A549 treated with RU486 at 1 μM for 4 hours (cell line): Measurements from ENCODE around the gene OR8D1. TPM values are rescaled to one million over a fixed set of nuclear protein-coding genes. Genes with fewer than 3 reads are reported as not detected.

Source experiments
- total RNA-seq: library from RNA; stranded (reverse); fragments of 200-300 nt; extraction: Qiagen RNA extraction; gene quantifications from 5 replicates; pipeline ENCODE4 v1.2.3, GENCODE V29; 2022; ENCODE audit warnings: low read depth

The OR8D1 gene
- total RNA-seq = not detected in 5 replicates

DNA sequence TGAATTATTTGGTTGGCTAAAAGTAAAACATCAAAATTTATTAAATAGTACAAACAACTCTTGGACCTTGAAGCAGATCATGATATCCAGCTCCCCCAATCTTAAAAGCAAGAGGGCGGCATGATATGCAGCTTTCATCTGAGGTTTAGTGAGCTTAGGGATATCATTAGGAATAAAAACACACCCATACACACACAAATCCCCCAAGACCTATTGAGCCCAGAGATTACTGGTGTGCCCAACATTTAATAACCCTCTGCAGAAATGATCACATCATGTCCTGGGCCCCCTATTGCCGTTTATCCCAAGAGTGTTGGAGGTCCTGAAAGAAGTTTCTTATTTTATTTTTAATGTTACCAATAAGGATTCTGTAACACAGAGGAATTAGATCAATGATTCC is at the start of gene OR8D1:
TSS of gene OR8D1 (minus strand) at position 101 of the 400 bp plus-strand sequence. CDS start 3,183 bp downstream, outside the sequence.

GRCh38 chr11:124320097-124320496 is 6.3 kb upstream of the OR8D1 start, which contains the start of gene OR8D2:
Gene OR8D2, minus strand, starts transcription at chr11:124320197. Its CDS starts 0 bp downstream, at chr11:124320197.

GRCh38 chr11:124256076-124256475 is 57.7 kb downstream of the OR8D1 start, which contains the start of gene OR8G5:
Gene OR8G5, plus strand, starts transcription at chr11:124256376. Its CDS starts 8,556 bp downstream, at chr11:124264932.

Other genes with a start within 250 kb of the OR8D1 start
- 0.15 to 0.44 TPM (median 0.23 TPM) in 5 replicates for gene VWA5A, start 198.5 kb downstream of the OR8D1 start, total RNA-seq
- not detected in 5 replicates for gene OR10D3, start 130.6 kb downstream of the OR8D1 start, total RNA-seq
- gene OR8G1, start 72.9 kb downstream of the OR8D1 start, total RNA-seq = not detected in 5 replicates
- not detected in 5 replicates for gene OR8G5, start 57.6 kb downstream of the OR8D1 start, total RNA-seq
- gene OR8D2, start 6.2 kb upstream of the OR8D1 start, total RNA-seq = not detected in 5 replicates
- not detected in 5 replicates for gene OR8B2, start 70.5 kb upstream of the OR8D1 start, total RNA-seq
- gene OR8B3, start 85.1 kb upstream of the OR8D1 start, total RNA-seq = not detected in 5 replicates
- gene OR8B4, start 110.9 kb upstream of the OR8D1 start, total RNA-seq = not detected in 5 replicates
- not detected in 5 replicates for gene OR8B8, start 131.7 kb upstream of the OR8D1 start, total RNA-seq
- gene OR8B12, start 229.7 kb upstream of the OR8D1 start, total RNA-seq = not detected in 5 replicates